ENCODE measurements around the gene TM7SF2. TPM values are rescaled to one million over a fixed set of nuclear protein-coding genes. Genes with fewer than 3 reads are reported as not detected.

TM7SF2 gene
- total RNA-seq, 1 experiment from 2014 or later, result 74.8 TPM

DNA sequence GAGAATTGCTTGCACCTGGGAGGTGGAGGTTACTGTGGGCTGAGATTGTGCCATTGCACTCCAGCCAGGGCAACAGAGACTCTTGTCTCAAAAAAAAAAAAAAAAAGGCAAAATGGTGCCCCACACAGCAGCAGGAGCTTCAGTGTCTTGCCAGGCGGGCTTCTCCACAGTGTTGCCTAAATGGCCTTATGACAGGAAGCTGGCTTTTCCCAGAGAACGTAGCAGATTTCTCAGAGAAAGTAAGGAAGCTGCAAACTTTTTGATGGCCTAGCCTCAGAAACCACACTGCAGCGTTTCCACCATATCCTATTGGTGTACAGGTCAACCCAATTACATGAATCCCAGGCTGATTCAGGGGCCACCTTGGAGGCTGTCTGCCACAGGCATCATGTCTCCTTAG, 45.7 kb downstream of the TM7SF2 start:
- no peaks in the 10 kb centered on the region for H3K23me2 ChIP-seq (ENCODE audit: insufficient read length, low read depth, low read length, poor library complexity, severe bottlenecking)
- H3K4me1 ChIP-seq (ENCODE audit: insufficient read depth, low read length), result no peaks in the 10 kb centered on the region
- H2BK12ac ChIP-seq (ENCODE audit: insufficient read length, low read depth, low read length), result no peak overlapping the region
- no peak overlapping the region for H2BK5ac ChIP-seq (ENCODE audit: insufficient read length, low read length)
- TF ChIP-seq, protein P1, sequence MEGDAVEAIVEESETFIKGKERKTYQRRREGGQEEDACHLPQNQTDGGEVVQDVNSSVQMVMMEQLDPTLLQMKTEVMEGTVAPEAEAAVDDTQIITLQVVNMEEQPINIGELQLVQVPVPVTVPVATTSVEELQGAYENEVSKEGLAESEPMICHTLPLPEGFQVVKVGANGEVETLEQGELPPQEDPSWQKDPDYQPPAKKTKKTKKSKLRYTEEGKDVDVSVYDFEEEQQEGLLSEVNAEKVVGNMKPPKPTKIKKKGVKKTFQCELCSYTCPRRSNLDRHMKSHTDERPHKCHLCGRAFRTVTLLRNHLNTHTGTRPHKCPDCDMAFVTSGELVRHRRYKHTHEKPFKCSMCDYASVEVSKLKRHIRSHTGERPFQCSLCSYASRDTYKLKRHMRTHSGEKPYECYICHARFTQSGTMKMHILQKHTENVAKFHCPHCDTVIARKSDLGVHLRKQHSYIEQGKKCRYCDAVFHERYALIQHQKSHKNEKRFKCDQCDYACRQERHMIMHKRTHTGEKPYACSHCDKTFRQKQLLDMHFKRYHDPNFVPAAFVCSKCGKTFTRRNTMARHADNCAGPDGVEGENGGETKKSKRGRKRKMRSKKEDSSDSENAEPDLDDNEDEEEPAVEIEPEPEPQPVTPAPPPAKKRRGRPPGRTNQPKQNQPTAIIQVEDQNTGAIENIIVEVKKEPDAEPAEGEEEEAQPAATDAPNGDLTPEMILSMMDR (conservative IDR thresholded peaks at IDR 0.05), result no peak
- H3K9ac ChIP-seq (ENCODE audit: extremely low read depth, insufficient read length, low read length), result no peak overlapping the region
- DNase-seq, result no peak
- Mint-ChIP-seq H3K9me3 (no peaks in the 10 kb centered on the region), H3K36me3 (ENCODE audit: insufficient read depth in 1 of 3, low read depth in 3 of 3) (no peaks in the 10 kb centered on the region), H3K27ac (no peak overlapping the region; a peak in 1 of 7 replicates), H3K27me3 (ENCODE audit: low read depth) (peaks cover 13% of the 10 kb centered on the region), H3K4me1 (no peaks in the 10 kb centered on the region), H3K4me3 (no peak overlapping the region)
- no peaks in the 10 kb centered on the region for H3K27me3 ChIP-seq (ENCODE audit: insufficient read depth, low read length)
- no peak overlapping the region for H3T11ph ChIP-seq (ENCODE audit: low read length)
- H3K27ac ChIP-seq (ENCODE audit: insufficient read length, low read depth, low read length), result no peak overlapping the region
- H4K20me1 ChIP-seq (ENCODE audit: control insufficient read depth, insufficient read depth, insufficient read length), result no peaks in the 10 kb centered on the region
- H4K8ac ChIP-seq (replicated peaks; ENCODE audit: insufficient read length, low read depth, low read length), result no peak overlapping the region
- no peak overlapping the region for H4K91ac ChIP-seq (ENCODE audit: insufficient read length, low read depth, low read length)
- no peak overlapping the region for H3K4ac ChIP-seq (ENCODE audit: low read depth, low read length)
- no peaks in the 10 kb centered on the region for H3K79me2 ChIP-seq (ENCODE audit: insufficient read depth, low read length)
- no peaks in the 10 kb centered on the region for H3K79me1 ChIP-seq (ENCODE audit: insufficient read depth, low read depth, low read length, poor library complexity, severe bottlenecking)
- no peak overlapping the region for H2BK120ac ChIP-seq (ENCODE audit: low read depth, low read length, poor library complexity, severe bottlenecking)
- H3K9me3 ChIP-seq (ENCODE audit: control insufficient read depth, low read depth, low read length), result no peaks in the 10 kb centered on the region
- H3K18ac ChIP-seq (ENCODE audit: insufficient read length, low read depth, low read length), result no peak overlapping the region
- no CpG with 5 or more reads among the region's 3 CpGs for WGBS (ENCODE audit: extremely low coverage, insufficient read length, low lambda C conversion rate)
- no peak overlapping the region for H3K4me2 ChIP-seq (ENCODE audit: insufficient read depth, insufficient read length, low read length)
- no peak overlapping the region for H4K5ac ChIP-seq (ENCODE audit: insufficient read length, low read depth, low read length)
- H3K56ac ChIP-seq (ENCODE audit: insufficient read length, low read depth, low read length), result no peak overlapping the region
- no peak overlapping the region for H2AK5ac ChIP-seq (ENCODE audit: insufficient read length, low read length)
- H3K23ac ChIP-seq (ENCODE audit: insufficient read length, low read depth, low read length), result no peak overlapping the region
- H2AFZ ChIP-seq (ENCODE audit: low read length), result no peak overlapping the region
- H3K14ac ChIP-seq (ENCODE audit: insufficient read depth, low read length), result no peak overlapping the region
- no peak overlapping the region; the same call in 1 of the 2 replicates for H2BK15ac ChIP-seq (ENCODE audit: low read depth, low read length)
- H2BK20ac ChIP-seq (ENCODE audit: low read depth, low read length, poor library complexity, severe bottlenecking), result no peak overlapping the region
